ENCODE measurements around the gene TNFRSF9.
"Not testable (repeated sequence)": the region's sequence is repeated elsewhere in the genome, so short reads cannot be mapped to it uniquely, and the experiment has no call there.

Gene TNFRSF9

DNA sequence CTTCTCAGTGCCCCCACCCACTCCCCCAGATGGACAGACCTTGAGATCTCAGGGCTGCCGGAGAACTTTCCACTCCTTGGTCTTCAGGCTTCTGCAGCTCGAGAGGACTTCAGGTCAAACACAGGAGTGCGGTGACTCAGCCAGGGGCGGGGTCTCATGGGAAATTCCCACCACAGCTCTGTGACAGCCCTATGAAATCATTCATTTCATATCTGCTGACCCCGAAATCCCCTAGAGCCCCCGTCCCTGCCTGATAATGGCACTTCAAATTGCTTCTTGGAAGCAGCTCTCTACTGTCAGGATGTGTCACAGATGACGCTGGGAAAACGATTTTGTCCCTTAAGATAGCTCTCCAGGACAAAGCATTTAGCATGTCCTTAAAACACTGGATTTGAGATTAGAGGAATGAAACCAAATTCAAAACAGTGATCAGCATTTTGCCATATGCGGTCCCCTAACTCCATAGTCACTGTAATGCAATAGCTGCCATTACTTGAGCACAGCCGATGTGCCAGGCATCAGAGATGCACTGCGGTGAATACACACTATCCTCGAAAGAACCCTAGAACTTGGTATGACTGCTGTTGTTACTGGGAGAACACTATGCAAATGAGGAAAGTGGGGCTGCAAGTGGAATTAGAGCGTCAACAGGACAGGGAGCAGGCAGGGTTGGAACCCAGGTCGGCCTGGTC lies at the start of gene TNFRSF9:
Gene TNFRSF9 (minus strand): TSS at position 95 of the 692 bp plus-strand sequence. CDS start 845 bp downstream, outside the sequence.
- peak; percentile 77 for DNase-seq

DNA sequence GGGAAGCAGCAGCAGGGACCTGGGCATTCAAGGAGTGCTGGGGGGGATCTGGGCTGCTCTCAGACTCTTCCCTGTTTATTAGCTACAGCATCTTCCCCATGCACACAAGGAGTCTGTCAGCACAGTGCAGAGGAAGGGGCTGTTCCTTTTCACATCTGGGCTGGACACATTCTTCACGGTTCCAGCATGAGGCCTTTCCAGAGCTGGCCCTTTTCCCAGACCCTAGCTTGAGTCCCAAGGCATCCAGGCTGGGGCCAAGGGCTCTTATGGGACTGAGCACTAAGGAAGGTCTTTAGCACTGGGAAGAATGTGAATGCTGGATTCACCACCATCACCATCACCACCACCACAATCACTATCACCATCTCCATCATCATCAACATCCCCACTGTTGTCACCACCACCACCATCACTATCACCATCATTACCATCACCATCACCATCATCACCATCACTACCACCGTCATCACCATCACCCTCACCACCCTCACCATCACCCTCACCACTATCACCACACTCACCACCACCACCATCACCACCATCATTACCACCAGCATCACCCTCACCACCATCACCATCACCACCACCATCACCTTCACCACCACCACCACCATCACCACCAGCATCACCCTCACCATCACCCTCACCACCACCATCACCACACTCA lies 49.3 kb upstream of the TNFRSF9 start:
- DNase-seq, result no peak

DNA sequence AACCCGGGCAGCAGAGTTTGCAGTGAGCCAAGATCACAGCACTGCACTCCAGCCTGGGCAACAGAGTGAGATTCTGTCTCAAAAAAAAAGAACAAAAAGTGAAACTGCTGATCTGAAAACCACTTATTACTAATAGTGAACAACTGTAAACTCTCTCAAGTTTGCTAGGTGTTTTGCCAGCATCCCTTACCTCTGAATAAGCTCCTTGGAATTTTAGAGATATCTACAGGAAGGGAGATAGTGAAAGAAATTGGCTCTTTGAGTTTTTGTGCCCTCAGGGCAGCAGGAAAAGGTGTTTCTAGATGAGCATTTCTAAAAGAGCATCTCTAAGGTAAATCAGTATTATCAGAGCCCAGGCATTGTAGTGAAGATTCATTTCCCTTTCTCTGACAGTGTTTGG lies 47.9 kb upstream of the TNFRSF9 start:
- DNase-seq, result no peak

DNA sequence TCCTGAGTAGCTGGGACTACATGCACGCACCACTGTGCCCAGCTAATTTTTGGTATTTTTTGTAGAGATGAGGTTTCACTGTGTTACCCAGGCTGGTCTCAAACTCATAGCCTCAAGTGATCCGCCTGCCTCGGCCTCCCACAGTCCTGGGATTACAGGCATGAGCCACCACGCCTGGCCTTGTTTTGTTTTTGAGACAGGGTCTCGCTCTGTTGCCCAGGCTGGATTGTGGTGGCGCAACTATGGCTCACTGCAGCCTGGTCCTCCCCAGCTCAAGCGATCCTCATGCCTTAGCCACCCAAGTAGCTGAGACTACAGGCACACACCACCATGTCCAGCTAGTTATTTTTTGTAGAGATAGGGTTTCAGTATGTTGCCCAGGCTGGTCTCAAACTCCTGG lies 46.9 kb upstream of the TNFRSF9 start:
- DNase-seq, result no peak

DNA sequence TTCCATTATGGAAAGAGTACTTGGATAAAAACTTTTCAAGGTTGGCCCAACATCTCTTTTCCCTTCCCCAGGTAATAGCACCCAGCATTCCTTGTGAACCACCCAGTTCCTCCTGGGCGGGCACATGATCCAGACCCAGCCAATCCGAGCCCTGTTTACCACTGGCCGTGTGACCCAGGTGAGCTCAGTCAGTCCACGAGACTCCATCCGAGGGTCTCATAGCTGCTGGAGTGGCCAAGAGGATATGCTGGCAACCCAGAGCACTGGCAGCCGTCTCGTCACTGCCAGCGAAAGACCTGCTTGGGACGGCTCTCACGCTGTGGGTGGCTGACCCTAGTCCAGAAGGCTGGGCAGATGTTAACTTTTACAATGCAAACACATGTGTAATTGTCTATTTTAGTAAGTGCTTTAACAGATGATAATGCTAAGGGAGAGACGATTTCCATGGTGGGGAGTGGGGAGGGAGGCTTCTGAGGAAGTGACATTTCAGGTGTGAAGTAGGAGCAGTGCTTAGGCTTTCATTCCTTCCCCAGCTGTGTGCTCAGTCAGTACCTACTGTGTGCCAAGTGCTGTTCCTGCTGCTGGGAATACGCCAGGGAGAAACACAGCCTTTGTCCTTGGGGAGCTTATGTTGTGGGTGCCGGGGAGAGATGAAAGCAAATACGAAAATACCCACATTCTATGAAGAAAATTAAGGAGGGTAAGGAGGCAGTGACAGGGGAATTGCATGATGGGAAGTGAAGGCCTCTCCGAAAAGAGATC lies 45.4 kb upstream of the TNFRSF9 start:
- DNase-seq, result no peak

DNA sequence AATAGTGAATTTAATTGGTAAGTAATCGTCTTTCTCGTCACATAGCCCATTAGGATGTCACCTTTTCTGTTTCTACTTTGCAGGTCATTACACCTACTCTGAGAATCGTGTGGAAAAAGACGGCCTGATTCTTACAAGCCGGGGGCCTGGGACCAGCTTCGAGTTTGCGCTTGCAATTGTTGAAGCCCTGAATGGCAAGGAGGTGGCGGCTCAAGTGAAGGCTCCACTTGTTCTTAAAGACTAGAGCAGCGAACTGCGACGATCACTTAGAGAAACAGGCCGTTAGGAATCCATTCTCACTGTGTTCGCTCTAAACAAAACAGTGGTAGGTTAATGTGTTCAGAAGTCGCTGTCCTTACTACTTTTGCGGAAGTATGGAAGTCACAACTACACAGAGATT lies 44.2 kb upstream of the TNFRSF9 start:
- no peak for DNase-seq

DNA sequence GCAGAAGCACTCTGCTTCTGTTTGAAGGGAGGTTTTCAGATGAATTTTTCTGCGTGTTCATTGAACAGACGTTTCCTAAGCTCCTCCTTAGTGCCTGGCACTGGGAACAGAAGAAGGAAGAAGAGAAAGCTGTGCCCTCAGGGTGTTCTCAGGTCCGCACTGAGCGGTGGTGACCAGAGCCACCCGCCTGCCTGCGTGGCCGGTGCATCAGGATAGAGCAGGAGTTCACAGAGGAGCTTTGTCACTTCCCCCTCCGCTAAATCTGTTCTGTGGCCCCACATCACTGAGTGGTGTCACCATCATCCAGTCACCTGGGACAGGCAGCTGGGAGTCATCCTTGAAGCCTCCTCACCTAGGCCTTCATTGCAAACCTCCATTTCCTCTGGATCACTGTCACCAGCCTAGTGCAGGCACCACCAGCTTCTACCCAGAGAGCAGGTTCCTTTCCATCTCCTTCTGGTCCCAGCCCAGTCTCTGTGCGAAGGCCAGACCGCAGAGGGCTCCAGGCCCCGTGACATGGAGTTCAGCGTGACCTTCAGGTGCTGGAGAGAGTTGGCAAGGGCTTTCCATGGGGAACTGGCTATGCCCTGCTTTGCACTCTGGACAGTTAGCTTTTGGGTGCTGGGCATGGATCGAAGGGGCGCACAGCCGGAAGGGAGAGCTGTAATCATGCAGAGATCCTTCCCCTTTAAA lies 42.6 kb upstream of the TNFRSF9 start:
- DNase-seq, result no peak

DNA sequence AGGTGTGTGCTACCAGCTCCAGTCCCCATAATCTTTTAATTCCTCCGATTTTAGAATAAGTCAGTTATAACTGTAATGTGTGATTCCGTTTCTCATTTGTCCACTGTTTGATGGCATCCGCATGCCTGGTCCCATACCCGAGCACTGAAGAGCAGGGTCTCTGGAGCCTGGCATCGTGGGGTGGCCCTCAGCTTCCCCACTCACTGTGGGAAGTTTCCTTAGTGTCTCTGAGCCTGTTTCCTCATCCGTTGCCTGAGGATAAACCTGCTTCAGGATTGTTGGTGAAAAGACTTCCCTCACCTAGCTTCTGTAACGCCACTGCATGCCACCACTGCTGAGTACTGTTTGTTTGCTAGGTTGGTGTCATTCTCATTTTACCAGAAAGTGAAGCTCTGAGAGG lies 40.3 kb upstream of the TNFRSF9 start:
- DNase-seq, result no peak

DNA sequence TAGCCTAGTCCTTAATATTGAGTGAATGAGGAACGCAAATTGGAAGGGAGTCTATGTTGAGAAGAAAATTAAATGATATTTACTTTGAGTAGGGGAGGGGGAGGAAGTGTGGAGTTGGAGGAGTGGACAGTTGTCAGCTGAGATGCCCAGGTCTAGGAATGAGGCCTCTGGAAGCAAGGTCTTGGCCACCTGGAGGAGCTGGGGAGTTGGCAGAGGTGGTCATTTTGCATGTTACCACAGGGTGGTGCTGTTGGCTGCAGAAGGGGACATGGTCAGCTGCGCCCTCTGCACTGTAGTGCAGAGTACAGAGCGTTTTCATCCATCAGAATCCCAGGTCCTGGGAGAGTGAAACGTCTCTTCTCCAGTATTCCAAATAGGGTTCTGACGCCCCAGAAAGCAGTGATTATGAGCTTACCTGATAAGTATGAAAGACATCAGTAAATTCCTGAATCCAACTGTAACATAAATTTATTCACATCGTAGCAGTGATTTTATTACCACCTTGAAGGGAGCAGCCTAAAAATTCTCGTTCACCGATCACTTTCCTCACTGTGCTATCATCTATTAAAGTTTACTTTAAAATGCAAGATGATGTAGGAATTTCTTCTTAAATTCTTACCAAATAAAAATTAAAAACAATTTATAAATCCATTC lies 34.7 kb upstream of the TNFRSF9 start:
- DNase-seq, result peak; percentile 18

DNA sequence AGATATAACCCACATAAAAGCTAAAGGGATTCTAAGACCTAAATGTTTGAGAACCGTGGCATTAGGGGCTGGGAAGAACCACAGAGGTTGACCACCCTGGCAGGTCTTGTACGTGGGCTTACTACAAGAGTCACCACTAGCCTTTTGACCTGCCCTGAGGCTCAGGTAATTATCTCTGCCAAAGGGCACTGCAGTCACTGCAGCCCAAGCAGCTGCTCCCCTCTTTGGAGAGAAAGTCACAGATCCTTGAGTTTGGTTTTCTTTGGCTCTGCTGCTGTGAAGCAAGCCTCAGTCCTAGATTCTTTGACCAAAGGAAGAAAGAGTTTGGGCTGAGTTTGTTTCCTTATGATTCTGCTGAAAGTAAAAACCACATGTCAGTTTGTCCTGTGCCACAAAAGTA lies 32.4 kb upstream of the TNFRSF9 start:
- no peak for DNase-seq

DNA sequence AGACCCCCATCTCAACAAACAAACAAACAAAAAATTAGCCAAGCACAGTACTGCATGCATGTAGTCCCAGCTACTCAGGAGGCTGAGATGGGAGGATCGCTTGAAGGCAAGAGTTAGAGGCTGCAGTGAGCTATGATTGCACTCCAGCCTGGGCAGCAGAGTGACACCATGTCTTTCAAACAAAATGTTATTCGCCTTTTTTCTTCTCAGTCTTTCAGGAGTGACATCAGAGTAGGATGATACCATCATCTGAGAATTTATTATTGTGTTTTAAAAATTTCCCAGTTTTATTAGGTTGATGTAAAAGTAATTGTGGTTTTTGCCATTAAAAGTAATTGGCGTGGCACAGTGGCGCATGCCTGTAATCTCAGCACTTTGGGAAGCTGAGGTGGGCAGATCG lies 31.6 kb upstream of the TNFRSF9 start:
- no peak for DNase-seq

DNA sequence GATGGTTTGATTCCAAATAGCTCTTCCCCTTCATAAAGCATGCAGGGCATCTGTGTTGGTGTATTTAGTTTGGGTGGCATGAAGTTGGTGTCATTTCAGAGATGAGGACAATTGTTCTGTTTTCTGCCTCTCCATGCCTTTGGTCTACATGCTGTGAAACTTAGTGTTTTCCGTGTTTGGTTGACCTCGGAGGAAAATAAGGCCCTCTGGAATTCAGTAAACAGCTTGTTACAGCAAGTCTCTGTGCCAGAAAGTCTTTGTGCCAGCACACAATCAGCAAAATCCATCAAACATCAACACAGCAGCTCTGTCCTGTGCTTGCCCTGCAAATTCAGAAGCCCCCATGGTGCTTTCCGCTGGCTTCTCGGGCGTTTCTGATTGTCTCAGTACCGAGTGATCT lies 30.4 kb upstream of the TNFRSF9 start:
- no peak for DNase-seq

DNA sequence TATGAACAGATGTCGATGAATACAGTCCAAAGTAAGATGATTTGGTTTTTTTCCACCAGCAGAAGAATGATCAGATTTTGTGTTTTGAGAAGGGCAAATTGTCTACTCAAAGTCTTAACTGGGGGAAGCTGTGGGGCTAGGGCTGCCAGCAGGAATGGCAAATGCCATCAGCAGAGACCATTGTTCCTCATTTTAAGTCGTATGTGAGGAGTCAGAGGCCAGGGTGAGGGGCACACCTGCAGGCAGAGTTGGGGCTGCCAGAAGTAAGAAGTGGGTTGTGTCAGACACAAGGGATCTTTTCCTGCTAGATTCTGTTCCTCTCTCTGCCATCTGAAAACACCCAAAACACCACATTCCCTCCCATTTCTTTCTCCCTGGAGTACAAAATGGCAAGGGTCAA lies 29.6 kb upstream of the TNFRSF9 start:
- DNase-seq, result no peak

DNA sequence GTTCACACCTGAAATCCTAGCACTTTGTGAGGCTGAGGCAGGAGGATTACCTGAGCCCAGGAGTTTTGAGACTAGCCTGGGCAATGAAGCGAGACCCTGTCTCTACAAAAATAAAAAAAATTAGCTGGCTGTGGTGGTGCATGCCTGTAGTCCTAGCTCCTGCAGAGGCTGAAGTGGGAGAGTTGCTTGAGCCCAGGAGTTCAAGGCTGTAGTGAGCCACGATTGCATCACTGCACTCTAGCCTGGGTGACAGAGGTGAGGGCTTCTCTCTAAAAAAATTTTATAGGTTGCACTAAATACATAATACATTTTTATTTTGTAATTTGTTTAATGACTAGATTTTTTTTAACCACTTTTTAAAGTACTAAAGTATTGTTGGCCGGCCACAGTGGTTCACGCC lies 27.0 kb upstream of the TNFRSF9 start:
- no peak for DNase-seq

DNA sequence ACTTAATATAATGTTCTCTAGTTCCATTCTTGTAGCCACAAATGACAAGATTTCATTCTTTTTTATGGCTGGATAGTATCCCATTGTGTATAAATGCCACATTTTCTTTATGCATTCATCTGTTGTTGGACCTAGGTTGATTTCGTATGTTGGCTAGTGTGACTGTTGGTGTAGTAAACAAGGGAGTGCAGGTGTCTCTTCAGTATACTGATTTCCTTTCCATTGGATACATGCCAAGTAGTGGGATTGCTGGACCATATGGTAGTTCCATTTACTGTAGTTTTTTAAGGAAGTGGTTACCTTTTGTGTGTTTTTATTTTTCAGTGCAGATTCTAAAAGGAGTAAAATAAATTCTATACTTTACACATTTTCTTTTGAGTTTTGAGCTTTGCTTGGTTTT lies 26.6 kb upstream of the TNFRSF9 start:
- no peak for DNase-seq

DNA sequence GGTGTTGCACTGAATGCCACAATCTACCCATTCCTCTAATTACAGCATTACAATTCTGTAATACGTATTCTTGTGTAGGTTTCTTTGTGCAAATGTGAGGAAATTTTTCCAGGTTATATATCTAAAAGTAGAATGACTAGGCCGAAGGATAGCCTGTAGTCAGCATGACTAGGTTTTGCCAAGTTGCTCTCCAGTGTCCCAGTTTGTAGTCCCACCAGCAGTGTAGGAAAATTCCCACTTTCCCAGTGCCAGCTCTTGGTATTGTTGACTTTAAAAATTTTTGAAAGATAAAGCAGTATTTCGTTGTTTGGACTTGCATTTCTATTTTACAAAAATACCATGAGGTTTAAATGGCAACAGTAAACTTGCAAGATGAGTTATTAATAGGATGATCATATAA lies 23.8 kb upstream of the TNFRSF9 start:
- DNase-seq, result no peak

DNA sequence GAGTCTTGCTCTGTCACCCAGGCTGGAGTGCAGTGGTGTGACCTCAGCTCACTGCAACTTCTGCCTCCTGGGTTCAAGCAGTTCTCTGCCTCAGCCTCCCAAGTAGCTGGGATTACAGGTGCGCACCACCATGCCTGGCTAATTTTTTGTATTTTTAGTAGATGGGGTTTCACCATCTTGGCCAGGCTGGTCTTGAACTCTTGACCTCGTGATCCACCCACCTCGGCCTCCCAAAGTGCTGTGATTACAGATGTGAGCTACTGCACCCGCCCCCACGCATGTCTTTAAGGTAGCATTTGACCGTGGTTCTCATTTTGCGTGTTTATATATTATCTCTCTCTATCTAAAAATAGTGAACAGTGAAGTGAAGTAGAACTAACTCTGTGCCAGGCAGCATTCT lies 23.2 kb upstream of the TNFRSF9 start:
- DNase-seq, result not testable (repeated sequence)

DNA sequence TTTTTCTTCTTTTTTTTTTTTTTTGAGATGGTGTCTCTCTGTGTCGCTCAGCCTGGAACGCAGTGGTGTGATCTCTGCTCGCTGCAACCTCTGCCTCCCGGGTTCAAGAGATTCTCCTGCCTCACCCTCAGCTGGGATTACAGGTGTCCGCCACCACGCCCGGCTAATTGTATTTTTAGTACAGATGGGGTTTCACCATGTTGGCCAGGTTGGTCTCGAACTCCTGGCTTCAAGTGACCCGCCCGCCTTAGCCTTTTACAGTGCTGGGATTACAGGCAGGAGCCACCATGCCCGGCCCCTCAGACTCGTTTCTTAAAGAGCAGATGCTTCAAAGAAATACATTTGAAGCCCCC lies 22.7 kb upstream of the TNFRSF9 start:
- DNase-seq, result not testable (repeated sequence)

DNA sequence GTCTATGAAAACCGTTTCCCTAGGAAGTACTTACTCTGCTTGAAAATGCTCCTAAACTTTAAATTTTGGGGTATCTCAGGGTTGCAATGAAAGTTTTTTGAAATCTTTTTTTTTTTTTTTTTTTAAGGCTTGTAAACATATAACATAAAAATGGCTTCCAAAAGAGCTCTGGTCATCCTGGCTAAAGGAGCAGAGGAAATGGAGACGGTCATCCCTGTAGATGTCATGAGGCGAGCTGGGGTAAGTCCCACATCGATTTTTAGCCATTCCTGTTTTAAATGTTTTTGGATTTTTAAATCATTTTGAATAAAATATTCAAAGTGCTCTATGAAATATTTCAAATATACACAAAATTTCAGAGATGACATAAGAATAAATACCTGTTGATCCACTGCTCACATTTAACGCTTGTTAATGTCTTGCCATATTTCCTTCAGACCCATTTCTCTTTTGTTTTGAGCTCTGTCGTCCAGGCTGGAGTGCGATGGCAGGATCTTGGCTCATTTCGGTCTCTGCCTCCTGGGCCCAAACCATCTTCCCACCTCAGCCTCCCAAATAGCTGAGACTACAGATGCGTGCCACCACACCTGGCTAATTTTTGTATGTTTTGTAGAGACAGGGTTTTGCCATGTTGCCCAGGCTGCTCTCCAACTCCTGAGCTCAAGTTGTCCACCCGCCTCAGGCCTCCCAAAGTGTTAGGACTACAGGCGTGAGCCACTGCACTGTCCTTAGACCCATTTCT lies 22.2 kb upstream of the TNFRSF9 start:
- DNase-seq, result no peak

DNA sequence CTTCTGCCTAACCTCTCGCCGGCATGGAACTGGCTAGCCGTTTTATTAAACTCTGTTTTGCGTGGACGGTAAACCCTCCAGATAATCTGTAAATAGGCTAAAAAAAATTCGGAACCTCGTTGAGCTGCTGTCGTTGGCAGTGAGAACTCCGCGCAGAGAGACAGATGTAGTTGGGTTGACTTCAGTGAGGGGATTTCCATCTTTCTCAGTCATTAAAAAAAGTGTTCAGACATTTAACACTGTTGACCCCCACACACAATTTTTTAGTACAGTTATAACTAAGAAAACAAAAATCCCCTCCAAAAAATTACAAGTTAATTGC lies 21.3 kb upstream of the TNFRSF9 start:
- peak; percentile 61 for DNase-seq

DNA sequence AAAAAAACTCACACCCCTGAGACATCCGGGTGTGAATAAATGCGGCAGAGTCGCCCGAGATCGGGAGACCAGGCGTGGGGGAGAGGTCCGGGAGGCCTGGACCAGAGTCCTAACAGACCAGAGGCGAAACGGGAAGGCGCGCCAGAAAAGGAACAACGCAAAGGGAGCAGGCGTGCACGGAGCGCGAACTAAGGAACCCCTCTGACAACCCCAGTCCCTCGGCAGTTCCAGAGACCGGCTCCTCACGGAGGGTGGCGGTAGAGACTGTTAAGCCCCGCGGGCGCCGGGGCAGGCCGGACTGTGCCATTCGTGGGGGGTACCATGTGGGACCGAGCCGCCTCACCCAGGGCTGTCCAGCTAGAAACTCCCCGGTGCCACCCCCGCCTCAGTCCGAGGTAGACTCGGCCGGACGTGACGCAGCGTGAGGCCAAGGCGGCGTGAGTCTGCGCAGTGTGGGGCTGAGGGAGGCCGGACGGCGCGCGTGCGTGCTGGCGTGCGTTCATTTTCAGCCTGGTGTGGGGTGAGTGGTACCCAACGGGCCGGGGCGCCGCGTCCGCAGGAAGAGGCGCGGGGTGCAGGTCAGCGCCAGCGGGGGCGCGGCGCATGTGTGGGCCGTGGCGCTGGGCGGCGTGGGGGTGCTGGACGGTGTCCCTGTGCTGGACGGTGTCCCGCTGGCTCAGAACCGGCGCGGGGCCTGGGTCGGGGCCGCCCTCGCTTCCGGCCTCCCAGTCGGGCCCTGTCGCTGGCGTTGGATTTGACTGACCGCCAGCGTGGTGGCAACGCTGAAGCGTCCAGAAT lies 20.8 kb upstream of the TNFRSF9 start, which contains the start of gene PARK7:
Gene PARK7 (plus strand): TSS at position 496 of the 798 bp plus-strand sequence. CDS start 1,075 bp downstream, outside the sequence.
- DNase-seq, result peak; percentile 99

DNA sequence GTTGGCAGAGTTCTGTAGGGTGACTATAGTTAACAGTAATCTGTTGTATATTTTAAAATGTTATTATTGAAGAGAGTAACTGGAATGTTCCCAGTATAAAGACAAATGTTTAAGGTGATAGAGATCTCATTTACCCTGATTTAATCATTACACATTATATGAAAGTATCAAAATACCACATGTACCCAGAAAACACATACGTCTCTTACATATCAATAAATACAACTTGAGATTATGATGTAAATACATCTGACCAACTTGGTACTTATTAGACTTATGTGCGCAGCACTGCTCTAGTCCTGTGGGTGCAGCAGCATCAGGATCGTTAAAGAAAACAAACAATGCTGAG lies 20.2 kb upstream of the TNFRSF9 start:
- no peak for DNase-seq
